Brain microvascular endothelial cell (primary cell): ENCODE measurements around the gene PHLPP1.

Experiments
- DNase-seq: peaks from one replicate; pipeline ENCODE4 v3.0.0-alpha.2; 2020
- H3K27ac ChIP-seq: fragments of 250-450 bp; sonication (Bioruptor Pico); 2 replicates; pipeline ENCODE4 v1.5.1; 2020; ENCODE audit warnings: mild to moderate bottlenecking, moderate library complexity
- H3K27me3 ChIP-seq: fragments of 250-450 bp; sonication (Bioruptor Pico); replicated peaks from 2 replicates; pipeline ENCODE4 v1.5.1; 2020; ENCODE audit warnings: mild to moderate bottlenecking
- H3K36me3 ChIP-seq: fragments of 250-450 bp; sonication (Bioruptor Pico); replicated peaks from 2 replicates; pipeline ENCODE4 v1.5.1; 2020; ENCODE audit warnings: mild to moderate bottlenecking
- H3K4me3 ChIP-seq: 2 replicates; pipeline ENCODE4 v1.5.1; 2011; ENCODE audit warnings: low read depth, mild to moderate bottlenecking, control low read depth, low read length, moderate library complexity
- in situ Hi-C: cut with HindIII; loops from 2 replicates; pipeline ENCODE4 v1.10.0; 2017; ENCODE audit warnings: low sequenced_read_pairs, low pct_ligation_motif_present
- TF ChIP-seq, protein P1 (sequence below): IDR thresholded peaks from 2 replicates; pipeline ENCODE4 v1.5.1; 2011; ENCODE audit warnings: low read depth, mild to moderate bottlenecking, moderate library complexity, low read length, control low read depth, inconsistent platforms; ENCODE audit errors: missing control alignments

The PHLPP1 gene

DNA sequence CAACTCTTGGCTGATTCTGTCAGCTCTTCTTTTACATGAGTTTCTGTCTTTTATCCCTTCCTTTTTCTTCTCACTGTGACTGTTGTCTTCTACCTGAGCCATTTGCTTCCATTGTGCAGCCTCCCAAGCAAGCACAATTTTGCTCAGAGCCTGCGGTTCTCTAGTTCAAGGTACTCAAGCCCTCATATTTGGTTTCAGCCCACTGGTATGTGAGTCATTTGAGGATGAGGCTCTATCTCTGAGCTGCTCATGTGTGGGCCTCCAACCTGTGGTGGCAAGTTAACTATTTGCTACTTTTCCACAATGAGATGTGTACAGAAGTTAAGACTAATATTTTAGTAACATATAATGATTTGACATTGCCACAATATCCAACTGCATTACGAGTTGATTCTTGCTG lies 183.0 kb downstream of the PHLPP1 start:
- no peaks in the 10 kb centered on the region for H3K27me3 ChIP-seq
- TF ChIP-seq, protein P1, sequence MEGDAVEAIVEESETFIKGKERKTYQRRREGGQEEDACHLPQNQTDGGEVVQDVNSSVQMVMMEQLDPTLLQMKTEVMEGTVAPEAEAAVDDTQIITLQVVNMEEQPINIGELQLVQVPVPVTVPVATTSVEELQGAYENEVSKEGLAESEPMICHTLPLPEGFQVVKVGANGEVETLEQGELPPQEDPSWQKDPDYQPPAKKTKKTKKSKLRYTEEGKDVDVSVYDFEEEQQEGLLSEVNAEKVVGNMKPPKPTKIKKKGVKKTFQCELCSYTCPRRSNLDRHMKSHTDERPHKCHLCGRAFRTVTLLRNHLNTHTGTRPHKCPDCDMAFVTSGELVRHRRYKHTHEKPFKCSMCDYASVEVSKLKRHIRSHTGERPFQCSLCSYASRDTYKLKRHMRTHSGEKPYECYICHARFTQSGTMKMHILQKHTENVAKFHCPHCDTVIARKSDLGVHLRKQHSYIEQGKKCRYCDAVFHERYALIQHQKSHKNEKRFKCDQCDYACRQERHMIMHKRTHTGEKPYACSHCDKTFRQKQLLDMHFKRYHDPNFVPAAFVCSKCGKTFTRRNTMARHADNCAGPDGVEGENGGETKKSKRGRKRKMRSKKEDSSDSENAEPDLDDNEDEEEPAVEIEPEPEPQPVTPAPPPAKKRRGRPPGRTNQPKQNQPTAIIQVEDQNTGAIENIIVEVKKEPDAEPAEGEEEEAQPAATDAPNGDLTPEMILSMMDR, result no peak
- H3K27ac ChIP-seq, result no peak overlapping the region
- in situ Hi-C loops, result no loop called here
- no peak for DNase-seq
- H3K4me3 ChIP-seq, result no peak overlapping the region
- H3K36me3 ChIP-seq, result no peaks in the 10 kb centered on the region

DNA sequence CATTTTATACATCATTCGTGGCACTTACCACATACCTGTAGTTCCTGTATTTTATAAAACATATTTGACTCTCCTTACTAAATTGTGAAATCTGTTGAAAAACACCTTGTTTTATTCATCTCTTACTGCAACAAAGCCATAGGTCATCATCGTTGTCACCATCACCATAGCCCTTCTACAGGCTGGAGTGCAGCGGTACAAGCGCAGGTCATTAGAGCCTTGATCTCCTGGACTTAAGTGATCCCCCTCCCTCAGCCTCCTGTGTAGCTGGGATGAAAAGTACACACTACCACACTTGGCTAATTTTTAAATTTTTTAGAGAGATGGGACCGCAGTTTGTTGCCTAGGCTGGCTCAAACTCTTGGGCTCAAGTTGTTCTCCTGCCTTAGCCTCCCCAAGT lies 184.2 kb downstream of the PHLPP1 start:
- DNase-seq, result no peak
- Histone ChIP-seq H3K36me3 (no peaks in the 10 kb centered on the region), H3K27me3 (no peaks in the 10 kb centered on the region), H3K4me3 (no peak overlapping the region), H3K27ac (no peak overlapping the region)
- TF ChIP-seq, protein P1, result no peak
- in situ Hi-C loops, result no loop called here

- H3K27ac ChIP-seq, result no peak overlapping the region
- no peaks in the 10 kb centered on the region for H3K27me3 ChIP-seq
- in situ Hi-C loops, result no loop called here
Measured at GRCh38 chr18:62900132-62900883, 185.0 kb downstream of the PHLPP1 start.

DNA sequence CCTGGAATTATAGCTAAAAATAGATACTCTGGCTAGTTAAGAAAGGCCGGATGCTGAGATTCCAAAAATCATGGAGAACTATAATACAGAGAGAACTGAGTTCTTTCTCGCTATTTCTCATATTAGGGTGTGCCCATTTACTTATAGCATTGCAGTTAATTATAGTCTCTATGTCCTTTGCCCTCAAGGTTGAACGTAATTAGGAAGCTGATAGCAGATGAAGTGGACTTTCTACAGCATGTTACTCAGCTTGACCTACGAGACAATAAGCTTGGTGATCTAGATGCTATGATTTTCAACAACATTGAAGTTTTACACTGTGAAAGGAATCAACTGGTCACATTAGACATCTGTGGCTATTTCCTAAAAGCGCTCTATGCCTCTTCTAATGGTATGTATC lies 187.4 kb downstream of the PHLPP1 start:
- H3K36me3 ChIP-seq, result no peaks in the 10 kb centered on the region
- no peaks in the 10 kb centered on the region for H3K27me3 ChIP-seq
- TF ChIP-seq, protein P1, result no peak
- no peak for DNase-seq
- in situ Hi-C loops, result no loop called here
- H3K4me3 ChIP-seq, result no peak overlapping the region
- H3K27ac ChIP-seq, result no peak overlapping the region

More at GRCh38 chr18:62900132-62900883, 185.0 kb downstream of the PHLPP1 start:
- DNase-seq, result no peak
- Histone ChIP-seq H3K36me3 (no peaks in the 10 kb centered on the region), H3K4me3 (no peak overlapping the region)
- TF ChIP-seq, protein P1, result no peak

DNA sequence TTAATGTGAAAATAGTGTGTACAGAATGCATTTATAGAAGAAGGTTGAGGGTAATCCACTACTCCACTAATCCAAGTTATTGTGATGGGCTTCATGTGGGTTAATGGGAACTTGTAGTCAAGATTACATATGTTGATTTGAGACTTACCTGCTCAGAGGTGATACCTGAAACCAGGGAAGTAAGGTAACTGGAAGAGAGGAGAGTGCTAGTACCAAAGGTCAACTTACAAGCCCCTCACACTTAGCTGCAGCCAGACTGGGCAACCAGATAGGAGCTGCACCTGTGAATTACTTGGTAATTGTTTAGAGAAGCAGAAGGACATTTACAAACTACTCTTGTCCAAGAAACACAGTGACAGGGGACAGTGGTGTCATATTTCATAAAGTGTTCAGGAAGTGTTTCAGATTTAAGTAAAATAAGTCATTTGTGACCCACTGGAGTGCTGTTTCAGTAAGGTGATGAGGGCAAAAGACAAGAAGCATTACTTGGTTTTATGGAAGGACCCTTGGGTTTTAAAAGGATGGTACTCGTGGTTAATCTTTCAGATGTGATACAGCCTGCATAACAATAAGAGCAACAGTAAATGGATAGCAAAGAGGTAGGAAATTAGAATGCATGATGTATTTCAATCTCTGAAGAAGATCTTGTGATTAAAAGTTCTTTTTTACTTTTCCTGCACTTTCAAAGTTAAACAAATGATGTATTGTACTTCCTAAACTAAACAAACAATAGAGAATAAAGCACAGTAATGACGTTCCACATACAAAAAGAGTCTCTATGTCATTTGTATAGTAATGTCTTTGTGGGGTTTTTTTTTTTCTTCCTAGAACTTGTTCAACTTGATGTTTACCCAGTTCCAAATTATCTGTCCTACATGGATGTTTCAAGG lies 189.3 kb downstream of the PHLPP1 start:
- TF ChIP-seq, protein P1, result no peak
- Histone ChIP-seq H3K36me3 (no peaks in the 10 kb centered on the region), H3K27me3 (no peaks in the 10 kb centered on the region), H3K27ac (no peak overlapping the region), H3K4me3 (no peak overlapping the region)
- in situ Hi-C loops, result no loop called here
- DNase-seq, result no peak
